Hepatocyte (in vitro differentiated cells): ENCODE measurements around the gene LRRC36. TPM values are rescaled to one million over a fixed set of nuclear protein-coding genes. Genes with fewer than 3 reads are reported as not detected.

Source experiments
- DNase-seq: peaks from one replicate; pipeline ENCODE4 v3.0.0-alpha.2; 2016; ENCODE audit warnings: low spot score
- H2AFZ ChIP-seq: fragments of 200-600 bp; sonication (generic); 2 replicates; pipeline ENCODE4 v1.6.0; 2016; ENCODE audit warnings: antibody characterized with exemption, mild to moderate bottlenecking
- H3K27ac ChIP-seq: fragments of 200-600 bp; sonication (generic); 2 replicates; pipeline ENCODE4 v1.5.1; 2016; ENCODE audit warnings: mild to moderate bottlenecking
- H3K27me3 ChIP-seq: fragments of 200-600 bp; sonication (generic); 2 replicates; pipeline ENCODE4 v1.6.1; 2016
- H3K36me3 ChIP-seq: fragments of 200-600 bp; sonication (generic); replicated peaks from 2 replicates; pipeline ENCODE4 v1.5.1; 2016; ENCODE audit warnings: low read depth; ENCODE audit not compliant: insufficient read depth
- H3K4me1 ChIP-seq: fragments of 200-600 bp; sonication (generic); 2 replicates; pipeline ENCODE4 v1.5.1; 2016; ENCODE audit warnings: mild to moderate bottlenecking, moderate library complexity; ENCODE audit not compliant: insufficient read depth
- H3K4me2 ChIP-seq: fragments of 200-600 bp; sonication (generic); 2 replicates; pipeline ENCODE4 v1.6.0; 2016
- H3K4me3 ChIP-seq: fragments of 200-600 bp; sonication (generic); 2 replicates; pipeline ENCODE4 v1.5.1; 2016; ENCODE audit warnings: mild to moderate bottlenecking
- H3K79me2 ChIP-seq: fragments of 200-600 bp; sonication (generic); 2 replicates; pipeline ENCODE4 v1.6.0; 2017; ENCODE audit warnings: mild to moderate bottlenecking
- H3K9me2 ChIP-seq: fragments of 200-600 bp; sonication (generic); replicated peaks from 2 replicates; pipeline ENCODE4 v1.6.0; 2017; ENCODE audit warnings: mild to moderate bottlenecking; ENCODE audit not compliant: insufficient read depth
- H3K9me3 ChIP-seq: fragments of 200-600 bp; sonication (generic); 2 replicates; pipeline ENCODE4 v1.5.1; 2016; ENCODE audit warnings: low read depth, mild to moderate bottlenecking
- H4K20me1 ChIP-seq: fragments of 200-600 bp; sonication (generic); 2 replicates; pipeline ENCODE4 v1.6.0; 2016; ENCODE audit warnings: mild to moderate bottlenecking; ENCODE audit not compliant: insufficient read depth, poor library complexity, severe bottlenecking
- EZH2 ChIP-seq: fragments of 200-600 bp; sonication (generic); IDR thresholded peaks from 2 replicates; pipeline ENCODE4 v1.6.1; 2016; ENCODE audit warnings: antibody characterized with exemption, mild to moderate bottlenecking, borderline replicate concordance
- EZH2phosphoT487 ChIP-seq: fragments of 200-600 bp; sonication (generic); IDR thresholded peaks from one replicate; pipeline ENCODE4 v1.6.1; 2018; ENCODE audit warnings: antibody characterized with exemption, mild to moderate bottlenecking, low read depth, moderate library complexity; ENCODE audit not compliant: unreplicated experiment, severe bottlenecking
- WGBS: methylation state at CpG from one replicate; pipeline ENCODE4 v1.1.6; 2016; ENCODE audit warnings: low lambda C conversion rate; ENCODE audit errors: missing lambda C conversion rate; 5-methylcytosine and 5-hydroxymethylcytosine counted together
- polyA plus RNA-seq: library from polyadenylated mRNA; unstranded; fragments of >200 nt; fragmentation: Nextera tagmentation; extraction: Ambion mirVana; gene quantifications from 2 replicates; pipeline ENCODE4 v1.2.1, GENCODE V29; 2016
- total RNA-seq: library from RNA; depleted of rRNA; stranded (reverse); fragments of >200 nt; gene quantifications from 2 replicates; pipeline ENCODE4 v1.2.3, GENCODE V29; 2014
- TF ChIP-seq, protein P1 (sequence below): fragments of 200-600 bp; sonication (generic); IDR thresholded peaks from 2 replicates; pipeline ENCODE4 v1.5.1; 2016; ENCODE audit warnings: antibody characterized with exemption, mild to moderate bottlenecking; ENCODE audit not compliant: poor library complexity

Gene LRRC36
- total and polyA plus RNA-seq, 2 experiments from 2014 or later: 0.23 to 0.69 TPM

DNA sequence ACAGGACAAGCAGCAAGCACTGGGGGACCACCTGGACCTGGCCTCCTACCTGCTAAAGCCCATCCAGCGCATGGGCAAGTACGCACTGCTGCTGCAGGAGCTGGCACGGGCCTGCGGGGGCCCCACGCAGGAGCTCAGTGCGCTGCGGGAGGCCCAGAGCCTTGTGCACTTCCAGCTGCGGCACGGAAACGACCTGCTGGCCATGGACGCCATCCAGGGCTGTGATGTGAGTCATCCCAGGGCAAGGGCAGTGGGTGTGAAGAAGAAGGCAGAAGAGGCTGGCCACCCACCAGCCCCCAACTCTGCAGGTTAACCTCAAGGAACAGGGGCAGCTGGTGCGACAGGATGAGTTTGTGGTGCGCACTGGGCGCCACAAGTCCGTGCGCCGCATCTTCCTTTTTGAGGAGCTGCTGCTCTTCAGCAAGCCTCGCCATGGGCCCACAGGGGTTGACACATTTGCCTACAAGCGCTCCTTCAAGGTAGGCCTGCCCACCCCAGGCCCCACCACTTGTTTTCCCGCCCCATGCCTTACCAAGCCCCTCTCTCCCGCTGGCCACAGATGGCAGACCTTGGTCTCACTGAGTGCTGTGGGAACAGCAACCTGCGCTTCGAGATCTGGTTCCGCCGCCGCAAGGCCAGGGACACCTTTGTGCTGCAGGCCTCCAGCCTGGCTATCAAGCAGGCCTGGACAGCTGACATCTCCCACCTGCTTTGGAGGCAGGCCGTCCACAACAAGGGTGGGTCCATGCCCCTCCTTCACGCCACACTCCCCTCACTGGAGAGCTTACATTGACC lies 40.0 kb upstream of the LRRC36 start:
- WGBS: 93% methylated on average over 19 of the region's 28 CpGs
- H3K27ac ChIP-seq: no peak overlapping the region
- no peak for TF ChIP-seq EZH2
- no peak for TF ChIP-seq EZH2phosphoT487
- TF ChIP-seq, protein P1, sequence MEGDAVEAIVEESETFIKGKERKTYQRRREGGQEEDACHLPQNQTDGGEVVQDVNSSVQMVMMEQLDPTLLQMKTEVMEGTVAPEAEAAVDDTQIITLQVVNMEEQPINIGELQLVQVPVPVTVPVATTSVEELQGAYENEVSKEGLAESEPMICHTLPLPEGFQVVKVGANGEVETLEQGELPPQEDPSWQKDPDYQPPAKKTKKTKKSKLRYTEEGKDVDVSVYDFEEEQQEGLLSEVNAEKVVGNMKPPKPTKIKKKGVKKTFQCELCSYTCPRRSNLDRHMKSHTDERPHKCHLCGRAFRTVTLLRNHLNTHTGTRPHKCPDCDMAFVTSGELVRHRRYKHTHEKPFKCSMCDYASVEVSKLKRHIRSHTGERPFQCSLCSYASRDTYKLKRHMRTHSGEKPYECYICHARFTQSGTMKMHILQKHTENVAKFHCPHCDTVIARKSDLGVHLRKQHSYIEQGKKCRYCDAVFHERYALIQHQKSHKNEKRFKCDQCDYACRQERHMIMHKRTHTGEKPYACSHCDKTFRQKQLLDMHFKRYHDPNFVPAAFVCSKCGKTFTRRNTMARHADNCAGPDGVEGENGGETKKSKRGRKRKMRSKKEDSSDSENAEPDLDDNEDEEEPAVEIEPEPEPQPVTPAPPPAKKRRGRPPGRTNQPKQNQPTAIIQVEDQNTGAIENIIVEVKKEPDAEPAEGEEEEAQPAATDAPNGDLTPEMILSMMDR: no peak
- no peak overlapping the region for H2AFZ ChIP-seq
- H3K4me1 ChIP-seq: no peaks in the 10 kb centered on the region
- no peak overlapping the region for H3K4me3 ChIP-seq
- no peaks in the 10 kb centered on the region for H3K27me3 ChIP-seq
- H4K20me1 ChIP-seq: no peaks in the 10 kb centered on the region
- no peak overlapping the region for H3K4me2 ChIP-seq
- DNase-seq: no peak
- no peaks in the 10 kb centered on the region for H3K36me3 ChIP-seq
- no peaks in the 10 kb centered on the region for H3K9me3 ChIP-seq
- H3K79me2 ChIP-seq: no peaks in the 10 kb centered on the region
- H3K9me2 ChIP-seq: no peaks in the 10 kb centered on the region

DNA sequence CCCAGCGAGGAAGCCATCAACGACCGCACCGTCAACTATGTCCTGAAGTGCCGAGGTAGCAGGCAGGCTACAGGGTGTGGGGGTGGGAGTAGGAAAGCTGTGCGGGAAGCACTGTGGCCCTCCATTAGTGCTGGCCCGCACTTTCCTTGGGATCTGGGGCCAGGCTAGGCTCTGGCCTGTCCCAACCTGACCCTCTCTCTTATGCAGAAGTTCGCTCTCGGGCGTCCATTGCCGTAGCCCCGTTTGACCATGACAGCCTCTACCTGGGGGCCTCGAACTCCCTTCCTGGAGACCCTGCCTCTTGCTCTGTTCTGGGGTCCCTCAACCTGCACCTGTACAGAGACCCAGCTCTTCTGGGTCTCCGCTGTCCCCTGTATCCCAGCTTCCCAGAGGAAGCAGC lies 38.7 kb upstream of the LRRC36 start:
- Histone ChIP-seq H3K9me3 (no peaks in the 10 kb centered on the region), H4K20me1 (no peaks in the 10 kb centered on the region), H3K79me2 (no peaks in the 10 kb centered on the region), H3K27me3 (no peaks in the 10 kb centered on the region), H2AFZ (no peak overlapping the region), H3K36me3 (no peaks in the 10 kb centered on the region), H3K4me3 (no peak overlapping the region), H3K4me2 (no peak overlapping the region), H3K27ac (no peak overlapping the region), H3K9me2 (no peaks in the 10 kb centered on the region), H3K4me1 (no peaks in the 10 kb centered on the region)
- 97% methylated on average over 14 of the region's 14 CpGs for WGBS
- no peak for DNase-seq
- TF ChIP-seq EZH2 (no peak), EZH2phosphoT487 (no peak)
- TF ChIP-seq, protein P1: no peak

DNA sequence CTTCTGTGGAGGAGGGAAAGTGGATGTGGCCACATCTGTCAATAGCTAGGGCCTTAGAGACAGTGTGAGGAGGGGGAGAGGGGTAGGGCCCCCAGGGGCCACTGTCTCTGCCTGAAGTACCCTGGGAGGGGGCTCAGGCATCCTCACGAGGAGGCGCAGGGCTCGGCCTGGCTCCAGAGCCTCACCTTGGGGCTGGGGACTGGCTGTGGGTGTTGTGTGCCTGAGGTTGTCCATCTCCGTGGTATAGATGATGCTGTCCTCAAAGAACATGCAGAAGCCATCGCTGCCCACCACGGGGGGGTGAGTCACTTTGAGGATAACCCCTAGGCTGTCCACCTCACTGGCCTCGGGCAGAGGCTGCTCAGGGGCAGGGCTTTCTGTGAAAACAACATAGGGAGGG lies 35.2 kb upstream of the LRRC36 start:
- peaks cover 8% of the 10 kb centered on the region for H3K4me1 ChIP-seq
- 88% methylated on average over 7 of the region's 7 CpGs for WGBS
- TF ChIP-seq, protein P1: no peak
- TF ChIP-seq EZH2 (no peak), EZH2phosphoT487 (no peak)
- H3K9me2 ChIP-seq: no peaks in the 10 kb centered on the region
- no peak for DNase-seq
- no peaks in the 10 kb centered on the region for H3K36me3 ChIP-seq
- no peaks in the 10 kb centered on the region for H3K79me2 ChIP-seq
- H3K27ac ChIP-seq: no peak overlapping the region
- H3K27me3 ChIP-seq: no peaks in the 10 kb centered on the region
- no peak overlapping the region for H3K4me2 ChIP-seq
- H2AFZ ChIP-seq: no peak overlapping the region
- no peaks in the 10 kb centered on the region for H4K20me1 ChIP-seq
- H3K9me3 ChIP-seq: no peaks in the 10 kb centered on the region
- no peak overlapping the region for H3K4me3 ChIP-seq
